DND-41 (cell line): Measurements from ENCODE around the gene REN.

Source experiments
- ATAC-seq: fragments of 200-7000 bp; cut with Tn5 transposase; 3 replicates; pipeline ENCODE4 v1.9.1; 2021; ENCODE audit warnings: low read depth; ENCODE audit not compliant: insufficient read depth
- DNase-seq: peaks from one replicate; pipeline ENCODE4 v3.0.0-alpha.2; 2020
- H2AFZ ChIP-seq: 2 replicates; pipeline ENCODE4 v1.6.0; 2012; ENCODE audit warnings: low read depth, low read length
- H3K27ac ChIP-seq: 2 replicates; pipeline ENCODE4 v1.5.1; 2012; ENCODE audit warnings: low read length, inconsistent platforms
- H3K27me3 ChIP-seq: fragments of 200-600 bp; sonication (generic); 2 replicates; pipeline ENCODE4 v1.6.0; 2012; ENCODE audit warnings: low read length, mild to moderate bottlenecking, inconsistent platforms; ENCODE audit not compliant: insufficient read depth, poor library complexity
- H3K36me3 ChIP-seq: 2 replicates; pipeline ENCODE4 v1.5.1; 2012; ENCODE audit warnings: low read length, inconsistent platforms; ENCODE audit not compliant: insufficient read depth
- H3K4me1 ChIP-seq: 2 replicates; pipeline ENCODE4 v1.5.1; 2012; ENCODE audit warnings: mild to moderate bottlenecking, low read length; ENCODE audit not compliant: insufficient read depth
- H3K4me2 ChIP-seq: 2 replicates; pipeline ENCODE4 v1.6.0; 2012; ENCODE audit warnings: mild to moderate bottlenecking, moderate library complexity, low read length, inconsistent platforms; ENCODE audit not compliant: insufficient read depth
- H3K4me3 ChIP-seq, 2 experiments: fragments of 200-600 bp in 1 of 2; shearing (Covaris generic) in 1 of 2; 2 replicates each; pipeline ENCODE4 v1.5.1; 2012 to 2016; ENCODE audit warnings: inconsistent platforms in 2 of 2, low read length in 2 of 2, mild to moderate bottlenecking in 2 of 2, low read depth in 1 of 2, moderate library complexity in 1 of 2
- H3K79me2 ChIP-seq: 2 replicates; pipeline ENCODE4 v1.6.0; 2012; ENCODE audit warnings: low read length, inconsistent platforms; ENCODE audit not compliant: insufficient read depth
- H3K9ac ChIP-seq: 2 replicates; pipeline ENCODE4 v1.6.0; 2012; ENCODE audit warnings: low read depth, mild to moderate bottlenecking, inconsistent platforms, low read length, moderate library complexity
- H3K9me3 ChIP-seq: 2 replicates; pipeline ENCODE4 v1.5.1; 2012; ENCODE audit warnings: low read length, moderate library complexity, mild to moderate bottlenecking, inconsistent platforms; ENCODE audit not compliant: insufficient read depth, severe bottlenecking
- H4K20me1 ChIP-seq: 2 replicates; pipeline ENCODE4 v1.6.0; 2012; ENCODE audit warnings: low read length; ENCODE audit not compliant: insufficient read depth
- CTCF ChIP-seq: IDR thresholded peaks from 2 replicates; pipeline ENCODE4 v1.5.1; 2012; ENCODE audit warnings: borderline replicate concordance, low read length, moderate library complexity, mild to moderate bottlenecking; ENCODE audit not compliant: poor library complexity, severe bottlenecking; ENCODE audit errors: extremely low read depth
- EZH2 ChIP-seq: IDR thresholded peaks from 3 replicates; pipeline ENCODE4 v1.6.1; 2012; ENCODE audit warnings: borderline replicate concordance, low read depth, mild to moderate bottlenecking, moderate library complexity, low read length, inconsistent platforms; ENCODE audit not compliant: severe bottlenecking

Gene REN

GRCh38 chr1:204167730-204168129 lies 1.6 kb upstream of the REN start:
- Histone ChIP-seq H3K4me3 (no peak overlapping the region), H3K36me3 (no peaks in the 10 kb centered on the region), H3K27ac (no peak overlapping the region), H3K4me1 (no peaks in the 10 kb centered on the region), H3K79me2 (no peaks in the 10 kb centered on the region), H3K9me3 (peaks cover 35% of the 10 kb centered on the region), H3K27me3 (no peaks in the 10 kb centered on the region), H3K4me2 (no peak overlapping the region), H3K9ac (no peak overlapping the region), H4K20me1 (no peaks in the 10 kb centered on the region), H2AFZ (no peak overlapping the region)
- TF ChIP-seq CTCF (no peak), EZH2 (no peak)
- ATAC-seq = no peak
- no peak for DNase-seq

DNA sequence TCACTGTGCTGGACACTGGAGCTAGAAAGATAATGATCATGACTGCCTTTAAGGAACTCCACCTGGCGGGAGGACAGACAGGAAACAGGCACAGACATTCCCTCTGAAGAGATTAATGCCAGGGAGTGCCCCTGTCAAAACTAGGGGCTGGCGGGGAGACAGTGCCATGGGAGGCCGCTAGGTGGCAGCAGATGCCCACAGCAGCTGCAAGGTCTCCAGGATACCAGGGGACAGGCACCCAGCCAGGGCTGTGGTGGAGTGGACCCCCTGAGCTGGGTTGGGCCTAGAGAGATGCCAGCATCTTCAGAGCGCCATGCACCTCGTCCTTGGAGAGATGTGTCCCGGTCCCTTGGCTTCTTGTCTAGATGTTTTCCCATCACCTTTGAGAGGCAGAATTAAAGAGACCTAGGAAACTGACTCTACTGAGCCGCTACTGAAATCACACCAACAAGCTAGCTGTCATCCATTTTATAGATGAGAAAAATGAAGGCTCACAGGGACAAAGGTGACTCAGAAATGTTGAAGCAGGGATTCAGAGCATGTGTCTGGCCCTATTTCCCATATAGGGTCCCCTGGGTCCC lies 3.6 kb downstream of the REN start:
- no peak overlapping the region for H2AFZ ChIP-seq

DNA sequence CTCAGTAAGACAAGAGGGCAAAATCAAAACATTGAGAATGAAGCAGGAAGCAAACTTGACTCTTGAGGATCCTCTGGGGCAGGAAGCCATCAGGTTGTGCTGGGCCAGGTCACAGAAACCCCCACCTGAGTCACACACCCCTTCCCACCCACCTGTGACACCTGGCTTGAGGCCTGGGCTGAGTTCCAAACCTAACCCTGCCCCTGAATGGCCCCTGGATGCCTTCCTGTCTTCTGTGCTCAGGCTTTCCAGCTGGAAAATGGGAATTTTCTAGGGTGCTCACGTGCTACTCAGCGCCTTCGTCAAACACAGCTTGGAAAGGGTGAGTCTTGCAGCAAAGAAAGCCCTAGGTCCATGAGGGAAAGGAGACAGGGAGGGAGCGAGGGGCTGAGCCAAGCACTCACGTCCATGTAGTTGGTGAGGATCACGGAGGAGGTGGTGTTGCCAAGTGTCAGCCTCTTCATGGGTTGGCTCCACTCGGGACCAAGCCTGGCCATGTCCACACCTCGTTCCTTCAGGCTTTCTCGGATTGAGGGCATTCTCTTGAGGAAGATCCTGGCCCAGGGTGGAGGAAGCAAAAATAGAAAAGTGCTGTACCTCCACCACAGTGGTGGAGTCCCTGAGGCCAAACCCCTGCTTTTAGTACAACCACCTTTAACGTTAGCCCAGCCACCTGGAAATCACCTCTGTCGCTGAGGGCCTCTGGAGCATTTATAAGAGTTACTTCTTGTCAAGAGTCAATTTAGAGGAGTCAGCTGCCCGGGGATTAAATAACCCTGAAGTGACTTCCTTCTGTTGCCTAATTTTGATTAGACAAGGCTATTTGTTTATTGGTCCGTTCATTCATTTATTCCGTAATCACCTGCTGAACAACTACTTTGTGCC lies 4.3 kb downstream of the REN start:
- Histone ChIP-seq H4K20me1 (no peaks in the 10 kb centered on the region; the same call in 1 of the 2 replicates), H3K27me3 (peaks cover 2% of the 10 kb centered on the region), H3K9ac (no peak overlapping the region), H2AFZ (no peak overlapping the region), H3K9me3 (no peaks in the 10 kb centered on the region), H3K27ac (no peak overlapping the region), H3K4me3 (no peak overlapping the region), H3K4me1 (no peaks in the 10 kb centered on the region), H3K36me3 (no peaks in the 10 kb centered on the region), H3K4me2 (no peak overlapping the region), H3K79me2 (no peaks in the 10 kb centered on the region)
- TF ChIP-seq EZH2 = no peak
- TF ChIP-seq CTCF = no peak
- no peak for DNase-seq
- no peak for ATAC-seq

More for the DNA sequence above, 3.6 kb downstream of the REN start:
- Histone ChIP-seq H3K9ac (no peak overlapping the region), H3K27me3 (peaks cover 2% of the 10 kb centered on the region), H3K79me2 (no peaks in the 10 kb centered on the region), H4K20me1 (no peaks in the 10 kb centered on the region), H3K36me3 (no peaks in the 10 kb centered on the region), H3K9me3 (peaks cover 3% of the 10 kb centered on the region), H3K4me1 (no peaks in the 10 kb centered on the region), H3K4me2 (no peak overlapping the region), H3K27ac (no peak overlapping the region), H3K4me3 (no peak overlapping the region)
- DNase-seq (peak; percentile 78), ATAC-seq (peak; percentile 99)
- TF ChIP-seq EZH2 (no peak), CTCF (peak; percentile 99)
